ENCODE results near the gene SDK1.

The SDK1 gene

GRCh38 chr7:4045450-4045849, 744.4 kb downstream of the SDK1 start:
- no peak for DNase-seq (ENCODE audit: low read depth in 2 of 2)

GRCh38 chr7:4045975-4046374, 744.9 kb downstream of the SDK1 start:
- no peak for DNase-seq (ENCODE audit: low read depth in 2 of 2)

- no peak for DNase-seq (ENCODE audit: low read depth in 2 of 2)
Observed at GRCh38 chr7:4048336-4048735, 747.3 kb downstream of the SDK1 start.

- DNase-seq (ENCODE audit: low read depth in 2 of 2) = no peak
Observed at GRCh38 chr7:4049202-4049601, 748.1 kb downstream of the SDK1 start.

GRCh38 chr7:4050126-4050660, 749.1 kb downstream of the SDK1 start:
- DNase-seq (ENCODE audit: low read depth in 2 of 2) = no peak

GRCh38 chr7:4051696-4052095, 750.6 kb downstream of the SDK1 start:
- DNase-seq (ENCODE audit: low read depth in 2 of 2) = no peak

- no peak for DNase-seq (ENCODE audit: low read depth in 2 of 2)
Observed at GRCh38 chr7:4052130-4052529, 751.1 kb downstream of the SDK1 start.

- no peak for DNase-seq (ENCODE audit: low read depth in 2 of 2)
Observed at GRCh38 chr7:4054158-4054557, 753.1 kb downstream of the SDK1 start.

- DNase-seq (ENCODE audit: low read depth in 2 of 2) = no peak
Observed at GRCh38 chr7:4056552-4057288, 755.7 kb downstream of the SDK1 start.

GRCh38 chr7:4057289-4057616, 756.2 kb downstream of the SDK1 start:
- DNase-seq (ENCODE audit: low read depth in 2 of 2) = no peak

GRCh38 chr7:4058158-4058557, 757.1 kb downstream of the SDK1 start:
- DNase-seq (ENCODE audit: low read depth in 2 of 2) = no peak

- DNase-seq (ENCODE audit: low read depth in 2 of 2) = no peak
Observed at GRCh38 chr7:4065190-4065589, 764.1 kb downstream of the SDK1 start.

- DNase-seq (ENCODE audit: low read depth in 2 of 2) = no peak
Observed at GRCh38 chr7:4066206-4066605, 765.2 kb downstream of the SDK1 start.

GRCh38 chr7:4066626-4067475, 765.8 kb downstream of the SDK1 start:
- no peak for DNase-seq (ENCODE audit: low read depth in 2 of 2)

- no peak for DNase-seq (ENCODE audit: low read depth in 2 of 2)
Observed at GRCh38 chr7:4067476-4067760, 766.4 kb downstream of the SDK1 start.

- no peak for DNase-seq (ENCODE audit: low read depth in 2 of 2)
Observed at GRCh38 chr7:4067874-4068273, 766.8 kb downstream of the SDK1 start.

- no peak for DNase-seq (ENCODE audit: low read depth in 2 of 2)
Observed at GRCh38 chr7:4068286-4068685, 767.2 kb downstream of the SDK1 start.

GRCh38 chr7:4069268-4070095, 768.4 kb downstream of the SDK1 start:
- no peak for DNase-seq (ENCODE audit: low read depth in 2 of 2)

GRCh38 chr7:4070214-4070613, 769.2 kb downstream of the SDK1 start:
- DNase-seq (ENCODE audit: low read depth in 2 of 2) = no peak

GRCh38 chr7:4071370-4072058, 770.5 kb downstream of the SDK1 start:
- no peak for DNase-seq (ENCODE audit: low read depth in 2 of 2)

- no peak for DNase-seq (ENCODE audit: low read depth in 2 of 2)
Observed at GRCh38 chr7:4072161-4072925, 771.3 kb downstream of the SDK1 start.

Data from fibroblast of skin of left quadriceps (primary cell).